DOHH2 (cell line): Measurements from ENCODE around the gene PRIM1.

ENCODE experiments used
- EZH2phosphoT487 ChIP-seq: fragments of 200-600 bp; sonication (generic); IDR thresholded peaks from 2 replicates; pipeline ENCODE4 v1.6.1; 2017; ENCODE audit warnings: borderline replicate concordance, mild to moderate bottlenecking, antibody characterized with exemption, low read length, moderate library complexity, mixed read lengths
- TF ChIP-seq, protein P1 (sequence below): fragments of 200-600 bp; sonication (generic); IDR thresholded peaks from one replicate; pipeline ENCODE4 v1.5.1; 2014; ENCODE audit warnings: antibody characterized with exemption, mild to moderate bottlenecking, low read depth, low read length; ENCODE audit not compliant: poor library complexity, severe bottlenecking

DNA sequence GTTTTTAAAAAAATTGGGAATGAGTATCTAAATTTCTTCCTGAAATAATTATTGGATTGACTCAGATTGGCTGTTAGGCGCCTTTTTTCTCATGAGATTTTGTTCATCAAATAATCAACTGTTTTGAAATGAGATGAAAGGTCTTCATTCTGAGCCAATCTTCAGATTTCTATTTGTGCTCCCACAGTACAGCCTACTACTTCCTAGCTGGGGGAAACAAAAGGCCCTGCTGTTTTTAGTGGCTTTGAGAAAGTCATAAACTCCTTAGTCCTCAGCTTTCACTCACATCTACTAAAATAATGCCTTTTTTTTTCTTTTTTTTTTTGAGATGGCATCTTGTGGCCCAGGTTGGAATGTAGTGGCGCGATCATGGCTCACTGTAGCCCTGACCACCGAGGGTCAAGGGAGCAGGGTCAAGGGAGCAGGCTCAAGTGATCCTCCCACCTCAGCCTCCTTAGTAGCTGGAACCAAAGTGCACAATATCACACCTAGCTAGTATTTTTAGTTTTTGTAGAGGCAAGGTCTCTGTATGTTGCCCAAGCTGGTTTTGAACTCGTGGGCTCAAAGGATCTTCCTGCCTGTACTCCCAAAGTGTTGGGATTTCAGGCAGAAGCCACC, 42.3 kb downstream of the PRIM1 start:
- TF ChIP-seq, protein P1, sequence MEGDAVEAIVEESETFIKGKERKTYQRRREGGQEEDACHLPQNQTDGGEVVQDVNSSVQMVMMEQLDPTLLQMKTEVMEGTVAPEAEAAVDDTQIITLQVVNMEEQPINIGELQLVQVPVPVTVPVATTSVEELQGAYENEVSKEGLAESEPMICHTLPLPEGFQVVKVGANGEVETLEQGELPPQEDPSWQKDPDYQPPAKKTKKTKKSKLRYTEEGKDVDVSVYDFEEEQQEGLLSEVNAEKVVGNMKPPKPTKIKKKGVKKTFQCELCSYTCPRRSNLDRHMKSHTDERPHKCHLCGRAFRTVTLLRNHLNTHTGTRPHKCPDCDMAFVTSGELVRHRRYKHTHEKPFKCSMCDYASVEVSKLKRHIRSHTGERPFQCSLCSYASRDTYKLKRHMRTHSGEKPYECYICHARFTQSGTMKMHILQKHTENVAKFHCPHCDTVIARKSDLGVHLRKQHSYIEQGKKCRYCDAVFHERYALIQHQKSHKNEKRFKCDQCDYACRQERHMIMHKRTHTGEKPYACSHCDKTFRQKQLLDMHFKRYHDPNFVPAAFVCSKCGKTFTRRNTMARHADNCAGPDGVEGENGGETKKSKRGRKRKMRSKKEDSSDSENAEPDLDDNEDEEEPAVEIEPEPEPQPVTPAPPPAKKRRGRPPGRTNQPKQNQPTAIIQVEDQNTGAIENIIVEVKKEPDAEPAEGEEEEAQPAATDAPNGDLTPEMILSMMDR, result no peak
- no peak for TF ChIP-seq EZH2phosphoT487
